Choroid plexus epithelial cell (primary cell): ENCODE measurements around the gene CFAP54.

Experiments
- DNase-seq: peaks from one replicate; pipeline ENCODE4 v3.0.0-alpha.2; 2010; ENCODE audit warnings: low read depth
- H3K4me3 ChIP-seq: 2 replicates; pipeline ENCODE4 v1.5.1; 2011; ENCODE audit warnings: low read depth, mild to moderate bottlenecking, control low read depth, low read length, moderate library complexity
- CTCF ChIP-seq: conservative IDR thresholded peaks from 2 replicates; pipeline ENCODE4 v1.5.1; 2011; ENCODE audit warnings: low read depth, mild to moderate bottlenecking, control low read depth, inconsistent platforms, low read length, moderate library complexity

The CFAP54 gene

GRCh38 chr12:96623155-96623554 lies 133.8 kb downstream of the CFAP54 start:
- no peak for DNase-seq
- TF ChIP-seq CTCF, result no peak
- no peak overlapping the region for H3K4me3 ChIP-seq

- no peak overlapping the region for H3K4me3 ChIP-seq
- no peak for DNase-seq
- no peak for TF ChIP-seq CTCF
Measured at GRCh38 chr12:96623656-96624217, 134.4 kb downstream of the CFAP54 start.

- no peak for DNase-seq
- no peak for TF ChIP-seq CTCF
Measured at GRCh38 chr12:96635844-96636243, 146.5 kb downstream of the CFAP54 start.

GRCh38 chr12:96636895-96637294 lies 147.5 kb downstream of the CFAP54 start:
- TF ChIP-seq CTCF, result no peak
- no peak for DNase-seq
- no peak overlapping the region for H3K4me3 ChIP-seq

More at GRCh38 chr12:96635844-96636243, 146.5 kb downstream of the CFAP54 start:
- H3K4me3 ChIP-seq, result no peak overlapping the region

GRCh38 chr12:96648923-96649322 lies 159.5 kb downstream of the CFAP54 start:
- DNase-seq, result no peak
- no peak for TF ChIP-seq CTCF
- H3K4me3 ChIP-seq, result no peak overlapping the region

- H3K4me3 ChIP-seq, result no peak overlapping the region
- no peak for TF ChIP-seq CTCF
- DNase-seq, result no peak
Measured at GRCh38 chr12:96652870-96653269, 163.5 kb downstream of the CFAP54 start.

- no peak overlapping the region for H3K4me3 ChIP-seq
- DNase-seq, result no peak
- TF ChIP-seq CTCF, result no peak
Measured at GRCh38 chr12:96658075-96658474, 168.7 kb downstream of the CFAP54 start.
